WI38 (cell line): ENCODE measurements around the gene POU2F3.
"Not testable (repeated sequence)": the region's sequence is repeated elsewhere in the genome, so short reads cannot be mapped to it uniquely, and the experiment has no call there.

Experiments
- H3K4me3 ChIP-seq: 2 replicates; pipeline ENCODE4 v1.5.1; 2011; ENCODE audit warnings: low read depth, mild to moderate bottlenecking, control low read depth, low read length
- CTCF ChIP-seq: IDR thresholded peaks from 2 replicates; pipeline ENCODE4 v1.5.1; 2012; ENCODE audit warnings: low read depth, mild to moderate bottlenecking, control low read depth, low read length

POU2F3 gene

GRCh38 chr11:120271672-120272071 lies 31.7 kb downstream of the POU2F3 start:
- H3K4me3 ChIP-seq: no peak overlapping the region
- no peak for TF ChIP-seq CTCF

GRCh38 chr11:120272303-120272702 lies 32.4 kb downstream of the POU2F3 start:
- no peak overlapping the region for H3K4me3 ChIP-seq
- no peak for TF ChIP-seq CTCF

GRCh38 chr11:120273432-120273831 lies 33.5 kb downstream of the POU2F3 start:
- no peak for TF ChIP-seq CTCF
- H3K4me3 ChIP-seq: no peak overlapping the region

GRCh38 chr11:120273956-120274355 lies 34.0 kb downstream of the POU2F3 start:
- H3K4me3 ChIP-seq: not testable (repeated sequence)

- no peak for TF ChIP-seq CTCF
- no peak overlapping the region for H3K4me3 ChIP-seq
Measured at GRCh38 chr11:120279502-120279901, 39.6 kb downstream of the POU2F3 start.

- no peak for TF ChIP-seq CTCF
- H3K4me3 ChIP-seq: no peak overlapping the region
Measured at GRCh38 chr11:120280600-120281051, 40.7 kb downstream of the POU2F3 start.

- no peak overlapping the region for H3K4me3 ChIP-seq
- TF ChIP-seq CTCF: no peak
Measured at GRCh38 chr11:120281143-120281795, 41.3 kb downstream of the POU2F3 start.

- H3K4me3 ChIP-seq: no peak overlapping the region
- no peak for TF ChIP-seq CTCF
Measured at GRCh38 chr11:120283124-120283523, 43.2 kb downstream of the POU2F3 start.
